Measurements from ENCODE around the gene HGFAC.

HGFAC gene

DNA sequence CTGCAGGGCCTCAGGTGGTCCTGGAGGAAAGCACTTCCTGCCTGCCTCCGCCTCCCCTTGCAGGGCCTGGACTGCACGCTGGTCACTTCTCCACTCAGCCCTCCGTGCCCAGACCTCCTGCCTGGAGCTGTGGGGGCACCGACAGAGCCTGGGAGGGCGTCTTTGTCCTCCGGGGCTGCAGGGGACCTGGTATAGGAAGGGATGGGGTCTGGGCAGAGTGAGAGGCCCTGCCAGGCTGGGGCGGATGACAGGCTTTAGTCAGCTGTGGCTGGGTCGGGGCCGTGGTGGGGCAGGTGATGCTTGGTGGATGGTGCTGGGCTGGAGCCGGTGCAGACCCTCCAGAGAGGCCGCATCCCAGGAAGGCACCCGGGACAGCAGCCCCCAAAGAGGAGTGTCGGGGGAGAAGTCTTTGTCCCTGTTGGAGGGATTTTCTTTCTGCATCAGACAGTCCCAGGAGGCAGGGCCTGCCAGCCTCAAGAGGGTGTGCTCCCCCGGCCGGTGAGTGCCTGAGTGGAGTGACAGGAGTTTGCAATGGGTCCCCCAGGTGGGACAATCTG lies 22.7 kb downstream of the HGFAC start:
- no peak overlapping the region for H3K4me3 ChIP-seq (ENCODE audit: low read depth, low read length)
- no peak for DNase-seq (ENCODE audit: low read depth)
- TF ChIP-seq, protein P1, sequence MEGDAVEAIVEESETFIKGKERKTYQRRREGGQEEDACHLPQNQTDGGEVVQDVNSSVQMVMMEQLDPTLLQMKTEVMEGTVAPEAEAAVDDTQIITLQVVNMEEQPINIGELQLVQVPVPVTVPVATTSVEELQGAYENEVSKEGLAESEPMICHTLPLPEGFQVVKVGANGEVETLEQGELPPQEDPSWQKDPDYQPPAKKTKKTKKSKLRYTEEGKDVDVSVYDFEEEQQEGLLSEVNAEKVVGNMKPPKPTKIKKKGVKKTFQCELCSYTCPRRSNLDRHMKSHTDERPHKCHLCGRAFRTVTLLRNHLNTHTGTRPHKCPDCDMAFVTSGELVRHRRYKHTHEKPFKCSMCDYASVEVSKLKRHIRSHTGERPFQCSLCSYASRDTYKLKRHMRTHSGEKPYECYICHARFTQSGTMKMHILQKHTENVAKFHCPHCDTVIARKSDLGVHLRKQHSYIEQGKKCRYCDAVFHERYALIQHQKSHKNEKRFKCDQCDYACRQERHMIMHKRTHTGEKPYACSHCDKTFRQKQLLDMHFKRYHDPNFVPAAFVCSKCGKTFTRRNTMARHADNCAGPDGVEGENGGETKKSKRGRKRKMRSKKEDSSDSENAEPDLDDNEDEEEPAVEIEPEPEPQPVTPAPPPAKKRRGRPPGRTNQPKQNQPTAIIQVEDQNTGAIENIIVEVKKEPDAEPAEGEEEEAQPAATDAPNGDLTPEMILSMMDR (IDR thresholded peaks at IDR 0.05; ENCODE audit: low read depth, low read length, missing control alignments) = no peak

DNA sequence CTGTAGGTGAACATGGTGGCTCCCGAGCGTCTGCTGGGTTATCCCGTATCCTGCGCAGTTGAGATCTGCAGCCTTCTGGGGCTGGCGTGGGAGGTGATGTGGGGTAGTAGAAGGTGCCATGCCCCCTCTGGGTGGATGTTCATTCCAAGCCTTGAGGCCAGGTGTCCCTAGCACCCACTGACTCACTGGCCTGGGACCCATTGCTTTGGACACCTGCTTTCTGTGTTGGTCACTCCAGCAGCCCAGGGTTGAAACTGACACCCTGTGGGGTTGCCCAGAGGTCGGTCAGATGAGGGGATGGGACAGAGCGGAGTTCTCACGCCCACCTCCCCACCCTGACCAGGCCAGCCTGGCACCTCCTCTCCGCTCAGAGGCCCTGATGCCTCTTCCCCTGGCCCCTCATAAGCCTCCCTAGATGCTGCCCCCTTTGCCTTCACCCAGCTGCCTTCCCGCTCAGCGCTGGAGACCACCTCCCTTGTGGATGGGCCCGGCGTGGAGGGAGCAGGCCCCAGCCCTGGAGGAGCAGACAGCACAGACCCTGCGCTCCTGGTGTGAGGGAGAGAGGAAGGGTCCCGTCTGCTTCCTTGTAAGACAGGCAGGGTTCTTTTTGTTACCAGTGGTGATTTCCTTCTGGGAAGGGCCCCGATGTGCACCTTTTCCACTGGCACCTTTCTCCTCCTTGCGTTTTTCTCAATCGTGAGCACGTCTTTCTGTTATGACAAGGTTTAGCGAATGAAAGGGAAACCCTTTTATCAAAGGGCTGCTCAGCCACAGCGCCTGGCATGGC lies 23.3 kb downstream of the HGFAC start:
- TF ChIP-seq, protein P1 (IDR thresholded peaks at IDR 0.05; ENCODE audit: low read depth, low read length, missing control alignments) = no peak

DNA sequence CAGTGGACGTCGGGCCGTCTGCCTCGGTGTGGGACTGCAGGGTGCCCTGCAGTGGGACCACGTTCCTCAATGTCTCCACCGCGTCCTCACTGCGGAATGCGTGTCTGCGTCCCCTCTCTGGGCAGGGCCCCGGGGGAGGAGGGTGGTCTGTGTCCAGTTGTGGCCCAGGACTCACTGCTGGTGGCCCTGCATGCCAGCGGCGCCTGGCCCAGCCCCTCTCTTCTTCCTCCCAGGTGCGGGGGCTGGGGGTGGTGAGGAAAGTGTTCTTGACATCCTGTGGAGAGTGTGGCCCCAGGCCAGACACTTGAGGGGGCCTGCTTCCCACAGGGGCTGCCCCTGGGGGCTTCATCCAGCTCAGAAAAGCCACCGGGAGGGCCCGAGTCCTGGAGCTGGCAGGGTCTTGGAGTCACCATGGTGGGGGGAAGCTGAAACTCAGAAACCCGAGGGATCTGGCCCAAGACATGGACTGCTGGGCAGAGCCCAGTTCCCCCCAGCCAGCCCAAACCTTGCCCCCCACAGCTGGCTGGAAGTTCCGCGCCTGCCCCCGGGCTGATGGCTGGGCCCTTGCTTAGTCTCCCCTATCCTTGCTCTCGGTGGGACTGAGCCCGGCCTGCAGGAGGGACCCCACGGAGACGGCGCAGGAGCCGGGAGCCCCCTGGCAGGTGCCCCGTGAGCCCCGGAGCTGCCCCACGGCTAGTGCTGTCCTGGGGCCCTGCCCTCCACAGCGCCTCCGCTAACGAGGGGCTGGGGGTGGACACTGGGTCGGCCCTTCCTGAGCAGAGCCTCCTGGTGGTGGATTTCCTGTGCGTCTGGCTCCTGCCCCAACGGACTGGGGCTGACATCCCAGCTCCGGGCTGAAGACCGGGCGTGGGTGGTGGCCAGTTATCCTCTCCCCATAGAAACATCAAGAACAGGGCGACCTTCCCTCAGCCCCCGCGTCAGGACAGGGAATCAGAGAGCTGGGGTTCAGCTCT lies 24.2 kb downstream of the HGFAC start:
- TF ChIP-seq, protein P1 (IDR thresholded peaks at IDR 0.05; ENCODE audit: low read depth, low read length, missing control alignments) = no peak
- no peak for DNase-seq (ENCODE audit: low read depth)
- no peak overlapping the region for H3K4me3 ChIP-seq (ENCODE audit: low read depth, low read length)

More for the DNA sequence above, 23.3 kb downstream of the HGFAC start:
- DNase-seq (ENCODE audit: low read depth) = no peak
- H3K4me3 ChIP-seq (ENCODE audit: low read depth, low read length) = no peak overlapping the region

DNA sequence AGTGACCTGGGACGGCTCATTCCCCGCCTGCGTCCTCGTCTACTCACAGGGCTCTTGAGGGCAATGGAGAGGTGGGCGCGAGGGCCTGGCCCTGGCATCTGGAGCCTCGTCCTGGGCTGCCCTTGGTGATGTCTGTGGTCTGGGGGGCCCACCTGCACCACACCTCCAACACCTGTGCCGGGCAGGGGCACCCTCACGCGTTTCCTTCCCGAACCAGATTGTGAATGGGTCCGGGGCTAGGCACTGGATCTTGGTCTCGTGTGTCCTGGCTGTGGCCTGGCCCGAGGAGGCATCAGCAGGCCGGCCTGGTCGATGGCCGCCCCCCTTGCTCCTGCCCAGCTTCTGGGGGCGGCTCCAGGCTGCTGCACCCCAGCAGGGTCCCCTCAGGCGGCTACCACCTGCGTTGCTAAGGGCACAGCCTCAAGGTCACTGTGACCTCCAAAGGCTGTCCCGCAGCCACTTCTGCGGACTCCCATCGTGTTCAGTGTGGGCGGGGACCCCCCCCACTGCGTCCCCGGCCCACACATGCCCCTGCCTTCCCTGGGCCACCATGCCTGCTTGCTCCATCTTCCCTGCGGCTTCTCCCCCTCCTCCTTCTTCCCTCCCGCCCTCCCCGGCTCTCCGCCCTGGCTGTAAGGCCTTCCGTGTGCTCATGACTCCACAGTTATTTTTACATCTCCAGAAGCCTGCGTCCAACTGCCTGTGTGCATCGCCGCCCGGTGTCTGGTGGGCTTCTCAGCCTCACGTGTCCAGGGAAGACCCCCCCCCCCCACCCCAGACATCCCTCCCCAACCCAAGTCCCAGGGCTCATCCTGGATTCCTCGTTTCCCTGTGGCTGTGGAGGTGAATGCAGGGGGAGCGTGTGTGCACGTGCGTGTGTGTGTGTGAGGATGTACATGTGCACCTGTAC lies 25.2 kb downstream of the HGFAC start:
- no peak for DNase-seq (ENCODE audit: low read depth)
- no peak overlapping the region for H3K4me3 ChIP-seq (ENCODE audit: low read depth, low read length)
- TF ChIP-seq, protein P1 (IDR thresholded peaks at IDR 0.05; ENCODE audit: low read depth, low read length, missing control alignments) = no peak

DNA sequence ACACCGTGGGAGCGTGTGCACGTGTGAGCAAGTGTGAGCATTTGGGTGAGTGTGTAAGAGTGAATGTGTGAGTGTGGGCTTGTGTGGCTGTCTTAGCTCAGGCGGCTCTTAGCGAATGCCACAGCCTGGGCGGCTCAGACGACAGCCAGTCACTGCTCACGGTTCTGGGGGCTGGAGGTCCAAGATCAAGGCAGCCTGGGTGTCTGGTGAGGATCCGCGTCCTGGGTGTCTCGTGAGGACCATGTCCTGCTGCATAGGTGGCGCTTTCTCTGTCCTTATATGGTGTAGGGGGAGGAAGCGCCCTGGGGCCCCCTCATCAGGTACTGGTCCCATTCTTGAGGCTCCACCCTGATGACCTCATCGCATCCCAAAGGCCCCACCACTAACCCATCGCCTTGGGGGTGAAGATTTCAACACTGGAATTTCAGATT lies 25.8 kb downstream of the HGFAC start:
- DNase-seq (ENCODE audit: low read depth) = no peak
- H3K4me3 ChIP-seq (ENCODE audit: low read depth, low read length) = no peak overlapping the region
- TF ChIP-seq, protein P1 (IDR thresholded peaks at IDR 0.05; ENCODE audit: low read depth, low read length, missing control alignments) = no peak

DNA sequence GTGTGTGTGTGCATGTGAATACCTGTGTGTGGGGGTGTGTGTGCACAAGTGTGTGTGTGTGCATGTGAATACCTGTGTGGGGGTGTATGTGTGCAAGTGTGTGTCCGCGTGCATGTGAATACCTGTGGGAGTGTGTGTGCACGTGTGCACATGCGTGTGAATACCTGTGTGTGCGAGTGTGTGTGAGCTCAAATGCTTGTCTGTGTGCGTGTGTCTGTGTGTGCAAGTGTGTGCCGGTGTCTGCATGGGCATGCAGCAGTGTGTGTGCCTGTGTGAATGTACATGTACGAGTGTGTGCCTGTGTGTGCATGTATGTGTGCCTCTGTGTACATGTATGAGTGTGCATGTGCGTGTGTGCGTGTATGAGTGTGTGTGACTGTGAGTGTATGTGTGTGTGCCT lies 26.4 kb downstream of the HGFAC start:
- TF ChIP-seq, protein P1 (IDR thresholded peaks at IDR 0.05; ENCODE audit: low read depth, low read length, missing control alignments) = no peak
- no peak overlapping the region for H3K4me3 ChIP-seq (ENCODE audit: low read depth, low read length)
- no peak for DNase-seq (ENCODE audit: low read depth)
